Panc1 (cell line): ENCODE results near the gene CDIP1. TPM values are rescaled to one million over a fixed set of nuclear protein-coding genes. Genes with fewer than 3 reads are reported as not detected.

ENCODE experiments used
- ATAC-seq: fragments of 200-7000 bp; cut with Tn5 transposase; 2 replicates; pipeline ENCODE4 v1.9.1; 2020; ENCODE audit warnings: mild to moderate bottlenecking, moderate library complexity
- BruUV-seq: library from RNA; stranded (reverse); fragments of 400-500 nt; replicated peaks from 2 replicates; lab custom pipeline; 2021; lab: Mats Ljungman, UMichigan
- CTCF ChIA-PET: fragments of 300-600 bp; sonication (Branson Sonifier 250); formaldehyde crosslinking; loops from one replicate; lab custom pipeline; 2022; ENCODE audit warnings: antibody characterized with exemption; lab: Charles Lee
- POLR2A ChIA-PET: fragments of 300-600 bp; sonication (Branson Sonifier 250); formaldehyde crosslinking; loops from one replicate; lab custom pipeline; 2022; ENCODE audit warnings: antibody characterized with exemption; lab: Charles Lee
- DNase-seq: peaks from one replicate; pipeline ENCODE4 v3.0.0-alpha.2; 2010; ENCODE audit warnings: low read depth, low spot score
- H3K27ac ChIP-seq: 2 replicates; pipeline ENCODE4 v1.5.1; 2011; ENCODE audit warnings: mild to moderate bottlenecking, low read length, inconsistent platforms
- H3K27me3 ChIP-seq: fragments of 200-500 bp; sonication (Bioruptor generic); 2 replicates; pipeline ENCODE4 v1.6.0; 2014; ENCODE audit warnings: low read length, inconsistent platforms; ENCODE audit not compliant: control insufficient read depth, insufficient read depth
- H3K36me3 ChIP-seq: fragments of 200-500 bp; sonication (Bioruptor generic); 2 replicates; pipeline ENCODE4 v1.5.1; 2014; ENCODE audit warnings: inconsistent platforms, mild to moderate bottlenecking, low read length, moderate library complexity; ENCODE audit not compliant: control insufficient read depth, insufficient read depth
- H3K4me1 ChIP-seq: 2 replicates; pipeline ENCODE4 v1.5.1; 2011; ENCODE audit warnings: inconsistent platforms, mild to moderate bottlenecking, low read length, moderate library complexity; ENCODE audit not compliant: control insufficient read depth, insufficient read depth
- H3K4me3 ChIP-seq, 2 experiments: 2 replicates each; pipeline ENCODE4 v1.5.1; 2011 to 2012; ENCODE audit warnings: low read depth in 2 of 2, low read length in 2 of 2, mild to moderate bottlenecking in 2 of 2, inconsistent platforms in 1 of 2, moderate library complexity in 1 of 2
- H3K9me3 ChIP-seq: fragments of 200-500 bp; sonication (Bioruptor generic); 2 replicates; pipeline ENCODE4 v1.5.1; 2014; ENCODE audit warnings: low read depth, mild to moderate bottlenecking, inconsistent platforms, low read length, moderate library complexity; ENCODE audit not compliant: control insufficient read depth, insufficient read depth
- POLR2AphosphoS5 ChIP-seq: IDR thresholded peaks from 2 replicates; pipeline ENCODE4 v1.6.1; 2012; ENCODE audit warnings: mild to moderate bottlenecking, low read depth, low read length, moderate library complexity
- REST ChIP-seq, 2 experiments: IDR thresholded peaks; 2 replicates each; pipeline ENCODE4 v1.6.1; 2011 to 2012; ENCODE audit warnings: low read depth in 2 of 2, control low read depth in 1 of 2, low read length in 1 of 2, mild to moderate bottlenecking in 1 of 2, moderate library complexity in 1 of 2; ENCODE audit not compliant: insufficient read depth in 1 of 2
- SIN3A ChIP-seq: IDR thresholded peaks from 2 replicates; pipeline ENCODE4 v1.6.1; 2012; ENCODE audit warnings: low read depth, mild to moderate bottlenecking, low read length, moderate library complexity, borderline replicate concordance; ENCODE audit not compliant: insufficient read depth
- TCF7L2 ChIP-seq: IDR thresholded peaks from 2 replicates; pipeline ENCODE4 v1.6.1; 2011; ENCODE audit warnings: mild to moderate bottlenecking, low read depth, low read length, inconsistent platforms
- in situ Hi-C: cut with HindIII; loops from 2 replicates; pipeline ENCODE4 v1.10.0; 2016; ENCODE audit warnings: low sequenced_read_pairs, low pct_unique_long_range_greater_than_20kb
- intact Hi-C: fragments of 100-400 bp; cut with micrococcal nuclease; formaldehyde crosslinking; loops from one replicate; pipeline ENCODE4 v1.10.0; 2022; ENCODE audit not compliant: unreplicated experiment
- total RNA-seq: library from RNA; stranded (reverse); gene quantifications from one replicate; pipeline ENCODE4 v1.2.1, GENCODE V29; 2021; ENCODE audit not compliant: unreplicated experiment
- TF ChIP-seq, protein P1 (sequence below): fragments of 450-650 bp; IDR thresholded peaks from 2 replicates; pipeline ENCODE4 v1.5.1; 2017; ENCODE audit warnings: mild to moderate bottlenecking

The CDIP1 gene
- total RNA-seq, 1 experiment from 2014 or later = 26.8 TPM

GRCh38 chr16:4583906-4584305, 45.3 kb upstream of the CDIP1 start:
- Histone ChIP-seq H3K36me3 (no peaks in the 10 kb centered on the region), H3K9me3 (no peaks in the 10 kb centered on the region; the same call in 1 of the 2 replicates), H3K27me3 (no peaks in the 10 kb centered on the region), H3K27ac (no peak overlapping the region), H3K4me1 (no peaks in the 10 kb centered on the region), H3K4me3 (no peak overlapping the region)
- CTCF ChIA-PET = interaction anchor here (0.6 kb wide), 1 partner anchor 14 kb away, joined by 3 read pairs; no protein-coding TSS in a partner anchor
- TF ChIP-seq REST (IDR thresholded peaks at IDR 0.05; ENCODE audit: insufficient read depth in 1 of 2, low read depth in 2 of 2, low read length in 1 of 2) (no peak), POLR2AphosphoS5 (no peak), TCF7L2 (no peak), SIN3A (no peak)
- TF ChIP-seq, protein P1, sequence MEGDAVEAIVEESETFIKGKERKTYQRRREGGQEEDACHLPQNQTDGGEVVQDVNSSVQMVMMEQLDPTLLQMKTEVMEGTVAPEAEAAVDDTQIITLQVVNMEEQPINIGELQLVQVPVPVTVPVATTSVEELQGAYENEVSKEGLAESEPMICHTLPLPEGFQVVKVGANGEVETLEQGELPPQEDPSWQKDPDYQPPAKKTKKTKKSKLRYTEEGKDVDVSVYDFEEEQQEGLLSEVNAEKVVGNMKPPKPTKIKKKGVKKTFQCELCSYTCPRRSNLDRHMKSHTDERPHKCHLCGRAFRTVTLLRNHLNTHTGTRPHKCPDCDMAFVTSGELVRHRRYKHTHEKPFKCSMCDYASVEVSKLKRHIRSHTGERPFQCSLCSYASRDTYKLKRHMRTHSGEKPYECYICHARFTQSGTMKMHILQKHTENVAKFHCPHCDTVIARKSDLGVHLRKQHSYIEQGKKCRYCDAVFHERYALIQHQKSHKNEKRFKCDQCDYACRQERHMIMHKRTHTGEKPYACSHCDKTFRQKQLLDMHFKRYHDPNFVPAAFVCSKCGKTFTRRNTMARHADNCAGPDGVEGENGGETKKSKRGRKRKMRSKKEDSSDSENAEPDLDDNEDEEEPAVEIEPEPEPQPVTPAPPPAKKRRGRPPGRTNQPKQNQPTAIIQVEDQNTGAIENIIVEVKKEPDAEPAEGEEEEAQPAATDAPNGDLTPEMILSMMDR = no peak
- DNase-seq (no peak), ATAC-seq (no peak)
- in situ Hi-C loops (no loop called here), intact Hi-C loops (no loop called here)
- no TSS peak for BruUV-seq
- POLR2A ChIA-PET = no interaction called here

DNA sequence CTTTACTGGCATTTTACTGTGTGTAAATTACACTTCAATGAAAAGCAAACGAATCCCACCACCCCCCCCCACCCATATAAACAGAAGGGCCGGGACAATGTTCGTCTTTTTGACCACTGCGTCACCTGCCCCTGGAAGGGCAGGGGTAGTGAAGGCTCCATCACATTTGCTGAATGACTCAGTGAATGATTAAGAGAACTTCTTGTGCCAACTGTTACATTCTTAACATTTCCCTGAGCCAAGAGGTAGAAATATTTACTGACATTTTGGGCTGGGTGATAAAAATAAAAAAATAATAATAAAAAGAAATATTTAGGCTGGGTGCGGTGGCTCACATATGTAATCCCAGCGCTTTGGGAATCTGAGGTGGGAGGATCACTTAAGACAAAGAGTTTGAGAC, 41.7 kb upstream of the CDIP1 start:
- no TSS peak for BruUV-seq
- ChIA-PET POLR2A (no interaction called here), CTCF (no interaction called here)
- Histone ChIP-seq H3K27ac (no peak overlapping the region), H3K9me3 (no peaks in the 10 kb centered on the region), H3K36me3 (no peaks in the 10 kb centered on the region), H3K4me3 (no peak overlapping the region), H3K27me3 (no peaks in the 10 kb centered on the region), H3K4me1 (no peaks in the 10 kb centered on the region)
- no peak for DNase-seq
- no peak for ATAC-seq
- in situ Hi-C loops = no loop called here
- TF ChIP-seq POLR2AphosphoS5 = no peak
- TF ChIP-seq, protein P1 = no peak
- TF ChIP-seq REST (IDR thresholded peaks at IDR 0.05; ENCODE audit: insufficient read depth in 1 of 2, low read depth in 2 of 2, low read length in 1 of 2) = no peak
- TF ChIP-seq TCF7L2 = no peak
- TF ChIP-seq SIN3A = no peak
- intact Hi-C loops = no loop called here
